KG1 (cell line): ENCODE results near the gene SHC3.

Experiments used
- DNase-seq: peaks from one replicate; lab custom pipeline; 2025; lab: John Stamatoyannopoulos, UW

Gene SHC3

DNA sequence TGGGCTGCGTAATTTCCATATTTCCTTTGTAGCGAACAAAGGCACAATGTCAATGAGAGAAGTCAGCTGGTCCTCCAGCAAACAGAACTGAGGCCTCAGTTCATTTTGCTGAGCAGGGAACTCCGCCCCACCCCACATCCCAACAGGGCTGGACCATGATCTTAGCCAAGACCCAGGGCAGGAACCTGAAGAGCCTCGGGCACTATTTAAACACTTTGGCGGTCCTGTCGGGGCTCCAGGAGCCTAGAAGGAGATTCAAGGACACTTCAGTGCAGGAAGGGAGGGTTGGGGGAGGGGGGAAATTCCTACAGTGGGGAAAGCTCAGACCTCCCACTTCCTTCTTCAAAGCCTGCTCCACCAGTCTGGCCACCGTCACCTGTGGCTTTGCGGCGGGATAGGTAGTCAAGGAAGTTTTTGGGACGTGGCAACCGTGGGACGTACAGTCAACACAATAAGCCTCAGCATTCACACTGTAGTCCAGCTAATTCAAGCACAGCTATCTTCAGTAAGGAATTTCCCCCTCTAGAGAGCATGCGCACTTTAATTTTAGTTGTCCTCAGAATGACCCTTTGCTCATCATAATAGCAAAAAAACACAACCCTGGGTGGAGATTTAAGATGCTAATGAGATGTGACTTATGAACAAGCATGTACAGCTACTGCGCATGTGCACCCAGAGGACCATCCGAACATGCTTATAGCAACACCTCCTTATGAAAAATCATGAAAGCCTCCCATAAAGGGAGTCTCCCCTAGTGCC is 156.4 kb downstream of the SHC3 start:
- DNase-seq = no peak

DNA sequence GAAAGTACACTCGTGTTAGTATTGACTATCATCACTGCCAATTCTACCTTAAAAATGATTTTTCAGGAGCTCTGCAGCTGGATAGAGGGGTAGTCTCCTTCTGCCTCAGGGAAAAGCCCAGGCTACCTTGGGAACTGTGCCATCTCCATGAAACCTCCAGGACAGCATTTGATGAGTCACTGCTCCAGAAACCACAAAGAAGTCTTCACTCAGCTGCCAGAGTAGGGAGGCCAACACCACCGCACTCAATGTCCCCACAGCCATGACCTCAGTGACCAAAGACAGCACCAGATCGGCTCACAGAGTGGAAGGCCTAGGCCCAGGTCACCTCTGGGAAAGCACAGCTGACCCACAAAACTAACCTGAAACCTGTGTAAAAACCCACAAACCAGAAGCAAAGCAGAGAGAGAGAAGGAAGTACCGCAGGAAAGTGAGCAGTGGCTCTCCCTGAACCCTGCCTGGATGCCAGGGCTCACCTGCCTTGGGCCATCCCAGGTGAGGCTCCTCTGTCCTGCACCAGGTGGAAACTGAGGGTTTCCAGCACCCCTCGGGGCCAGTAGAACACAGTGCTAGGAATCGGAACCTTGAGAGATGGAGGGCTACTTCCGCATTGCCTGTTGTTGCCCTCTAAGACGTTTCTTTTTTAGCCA is 157.3 kb downstream of the SHC3 start:
- no peak for DNase-seq

DNA sequence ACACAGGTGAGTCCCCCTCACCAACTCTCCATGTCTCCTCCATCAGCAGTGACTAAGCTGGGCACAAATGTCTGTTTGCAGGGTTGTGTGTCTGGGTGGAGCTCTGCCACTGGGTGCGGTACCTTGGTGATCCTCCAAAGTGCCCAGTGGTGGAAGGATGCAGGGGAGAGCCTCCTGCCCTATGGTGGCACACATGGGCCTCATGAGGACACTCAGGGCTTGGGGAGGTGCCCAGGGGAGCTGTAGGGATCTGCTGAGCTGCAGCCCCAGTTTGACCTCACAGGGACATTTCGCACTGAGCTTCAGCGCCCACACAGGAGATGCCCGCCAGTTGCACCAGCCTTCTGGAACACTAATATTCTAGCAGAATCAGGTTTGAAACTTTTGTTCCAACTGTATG is 157.9 kb downstream of the SHC3 start:
- DNase-seq = no peak

DNA sequence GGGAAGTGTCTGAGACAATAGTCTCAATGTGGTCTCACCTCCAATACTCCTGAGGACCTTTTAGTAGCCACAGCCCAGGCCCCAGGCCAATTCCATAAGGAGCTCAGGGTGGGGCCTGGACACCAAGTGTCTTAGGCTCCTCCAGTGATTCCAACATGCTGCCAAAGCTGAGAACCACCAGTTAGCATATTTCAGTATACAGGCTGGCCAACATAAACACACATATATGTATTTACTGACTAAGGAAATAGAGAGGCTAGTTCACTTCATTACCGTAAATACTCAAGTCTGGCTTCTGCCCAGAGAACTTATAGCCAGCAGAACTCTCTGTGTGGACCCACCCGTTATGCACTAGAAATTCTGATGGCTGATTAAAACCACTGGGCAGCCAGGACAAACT is 163.3 kb downstream of the SHC3 start:
- no peak for DNase-seq

DNA sequence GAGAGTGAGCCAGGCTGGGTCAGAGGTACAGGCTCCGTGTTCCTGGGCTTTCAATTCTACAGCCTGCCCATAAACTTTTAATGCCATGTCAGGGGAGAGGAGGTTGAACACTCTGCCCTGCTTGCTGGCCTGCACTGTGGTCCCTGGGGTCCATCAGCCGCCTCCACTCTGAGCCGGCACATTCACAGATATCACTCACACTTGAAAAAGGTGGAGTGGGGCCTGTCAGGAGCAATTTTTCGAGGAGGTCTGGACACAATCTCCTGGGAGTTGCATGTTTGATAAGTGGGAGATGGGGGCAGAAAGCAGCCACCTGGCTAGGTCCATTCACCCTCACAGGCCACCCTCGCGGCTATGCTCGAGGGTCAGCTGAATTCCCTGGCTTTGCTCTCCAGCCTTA is 164.5 kb downstream of the SHC3 start:
- no peak for DNase-seq

DNA sequence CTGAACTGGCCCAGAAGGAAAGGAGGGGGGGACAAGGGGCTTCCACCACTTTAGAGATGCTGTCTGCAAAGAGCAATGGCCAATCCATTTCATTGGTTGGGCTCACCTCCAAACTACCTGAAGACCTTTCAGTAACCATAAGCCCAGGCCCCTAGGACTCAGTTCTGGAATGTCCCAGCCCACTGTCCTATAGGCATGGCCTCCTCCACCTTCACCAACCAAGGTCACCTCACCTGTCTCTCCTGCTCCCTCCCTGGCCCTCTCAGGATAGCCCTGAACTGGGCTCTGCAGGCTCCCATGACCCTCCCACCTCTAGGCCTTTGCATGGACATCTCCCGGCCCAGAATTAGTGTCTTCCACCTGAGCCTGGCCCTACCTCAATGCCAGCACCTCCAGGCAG is 165.0 kb downstream of the SHC3 start:
- no peak for DNase-seq

DNA sequence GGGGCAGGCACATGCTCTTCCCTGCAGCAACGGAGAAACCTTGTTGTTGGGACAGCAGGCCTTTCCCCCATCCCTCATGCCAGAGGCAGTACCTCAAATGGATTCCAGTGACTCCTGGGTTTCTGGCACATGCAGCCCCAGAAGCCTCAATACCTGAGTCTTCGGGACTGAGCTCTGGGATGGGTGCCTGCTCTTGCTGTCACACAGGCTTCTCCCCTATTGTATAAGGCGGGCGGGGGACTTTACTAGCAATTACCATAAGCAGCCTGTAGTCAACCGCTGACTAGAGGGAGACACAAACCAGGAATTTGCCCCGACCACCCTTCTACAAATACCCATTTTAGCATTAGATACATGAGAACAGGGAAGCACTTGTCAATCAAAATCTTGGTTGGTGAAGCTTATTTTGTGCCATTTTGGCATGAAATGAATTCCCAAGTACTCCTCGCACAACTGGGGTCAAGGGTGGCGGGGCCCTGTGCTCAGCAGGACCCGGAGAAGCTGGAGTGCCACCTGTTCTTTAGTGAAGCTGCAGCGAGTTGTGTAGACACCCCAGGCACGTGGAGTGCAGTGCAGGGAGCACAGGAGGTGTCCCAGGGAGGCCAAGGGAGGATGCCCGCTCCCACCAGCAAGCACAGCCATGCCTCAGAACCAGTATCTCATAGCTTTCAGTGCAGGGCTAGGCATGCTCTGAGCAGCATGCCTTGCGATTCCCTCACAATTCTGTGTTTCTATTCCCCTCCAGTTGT is 166.2 kb downstream of the SHC3 start:
- DNase-seq = no peak

DNA sequence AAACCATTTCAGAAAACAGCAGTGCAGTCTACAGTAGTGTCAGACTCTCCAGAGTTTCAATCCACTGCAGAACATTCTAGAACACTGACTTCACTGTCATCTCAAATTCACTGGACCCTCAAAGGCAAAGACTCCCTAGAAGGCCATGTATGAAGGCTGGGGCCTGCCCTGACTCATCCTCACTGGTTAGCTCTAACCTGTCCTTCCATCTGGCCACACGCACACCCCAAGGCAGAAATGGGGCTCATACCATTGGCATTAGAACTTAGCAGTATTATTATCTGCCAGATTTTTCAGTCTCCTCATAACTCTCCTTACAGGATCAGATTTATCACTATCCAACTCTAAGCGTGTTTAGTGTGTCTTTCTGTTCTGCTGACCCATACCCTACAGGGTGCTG is 166.9 kb downstream of the SHC3 start:
- DNase-seq = no peak

DNA sequence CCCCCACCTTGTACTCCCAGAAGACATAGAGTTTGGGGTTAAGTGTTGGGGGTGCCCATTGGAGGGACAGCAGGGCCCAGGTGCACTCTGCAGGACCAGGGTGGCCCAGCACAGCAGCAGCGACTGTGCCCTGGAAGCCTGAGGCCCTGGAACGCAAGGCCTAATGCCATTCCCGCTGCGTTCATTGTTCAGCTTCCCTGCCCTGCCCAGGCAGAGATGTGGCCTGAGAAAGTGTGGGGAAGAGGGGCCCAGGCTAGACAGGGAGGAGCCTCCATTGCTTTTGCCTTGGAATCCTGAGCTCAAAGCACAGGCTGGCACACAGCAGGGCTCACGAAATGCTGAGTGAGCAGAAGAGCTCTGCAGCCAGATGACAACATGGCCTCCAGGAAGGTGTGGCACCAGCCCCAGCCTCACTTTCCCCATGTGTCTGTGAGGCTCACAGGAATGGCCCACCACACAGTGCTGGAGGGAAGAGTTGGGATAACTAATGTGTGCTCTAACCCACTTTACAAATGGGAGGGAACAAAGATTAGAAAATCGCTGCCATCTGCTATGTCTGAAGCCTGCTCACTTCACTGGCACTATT is 168.0 kb downstream of the SHC3 start:
- DNase-seq = no peak

DNA sequence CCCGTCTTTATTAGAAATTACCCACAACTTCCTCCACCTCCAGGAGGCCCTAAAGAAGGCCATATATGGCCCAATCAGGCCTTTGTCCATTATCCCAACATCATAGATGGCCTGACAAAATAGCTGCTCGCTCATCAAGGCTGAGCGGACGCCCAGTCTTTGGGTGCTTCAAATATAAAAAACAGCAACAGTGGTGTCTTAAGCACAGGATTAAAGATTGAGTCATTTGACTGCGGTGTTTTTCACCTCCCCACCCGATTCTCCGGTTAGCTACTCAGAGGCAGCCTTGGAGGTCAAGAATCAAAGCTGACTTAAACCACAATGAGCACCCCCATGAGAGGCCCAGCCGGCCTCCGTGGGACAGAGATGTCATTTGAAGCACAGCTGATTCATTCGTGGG is 168.6 kb downstream of the SHC3 start:
- no peak for DNase-seq

DNA sequence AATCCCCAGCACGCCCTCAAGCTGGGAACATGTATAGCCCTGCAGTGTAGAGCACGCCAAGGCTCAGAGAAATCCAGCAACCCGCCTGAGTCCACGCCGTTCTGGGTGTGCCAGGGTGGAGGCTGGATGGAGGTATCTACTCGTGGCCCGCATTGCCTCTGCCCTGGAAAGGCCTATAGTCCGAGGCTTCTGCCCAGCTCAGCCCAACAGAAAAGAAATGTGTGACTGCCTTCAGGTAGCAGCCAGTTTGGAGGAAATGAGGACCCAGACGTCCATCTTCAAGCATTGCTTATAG is 169.1 kb downstream of the SHC3 start:
- DNase-seq = no peak

DNA sequence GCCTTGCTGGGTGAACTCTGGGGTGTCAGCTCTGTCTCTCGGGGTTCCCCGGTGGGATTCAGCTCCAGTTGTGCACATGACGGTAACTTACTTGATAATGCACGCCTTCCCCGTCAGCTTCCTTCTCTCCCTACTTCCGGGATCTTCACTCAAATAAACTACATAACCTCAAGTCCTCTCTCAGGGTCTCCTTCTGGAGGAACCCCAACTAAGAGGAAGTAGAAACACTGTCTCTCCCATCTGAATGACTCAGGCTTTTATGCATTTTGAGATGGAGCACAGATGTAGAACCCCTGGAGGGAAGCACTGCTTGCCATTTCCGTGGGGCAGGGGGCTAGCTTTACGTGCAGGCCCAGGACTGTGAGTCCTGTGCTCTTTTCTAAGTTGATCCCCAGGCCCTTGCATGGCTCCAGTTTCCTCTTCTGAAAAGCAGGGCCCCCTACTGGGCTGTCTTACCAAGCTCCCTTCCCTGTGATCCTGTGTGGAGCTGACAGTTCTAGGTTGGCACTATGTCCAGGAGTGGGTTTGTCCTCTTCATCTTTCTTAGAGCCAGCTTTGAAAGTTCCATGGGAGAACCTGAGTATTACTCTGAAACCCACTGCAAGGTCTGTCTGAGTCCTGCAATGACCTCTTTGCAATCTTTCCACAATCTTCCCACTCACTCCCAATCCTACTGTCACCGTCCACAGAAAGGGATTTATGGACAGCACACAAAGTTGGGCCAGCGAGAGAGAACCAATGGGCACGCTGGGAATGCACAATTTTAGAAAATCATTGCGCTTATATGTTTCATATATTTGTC is 169.7 kb downstream of the SHC3 start:
- no peak for DNase-seq

DNA sequence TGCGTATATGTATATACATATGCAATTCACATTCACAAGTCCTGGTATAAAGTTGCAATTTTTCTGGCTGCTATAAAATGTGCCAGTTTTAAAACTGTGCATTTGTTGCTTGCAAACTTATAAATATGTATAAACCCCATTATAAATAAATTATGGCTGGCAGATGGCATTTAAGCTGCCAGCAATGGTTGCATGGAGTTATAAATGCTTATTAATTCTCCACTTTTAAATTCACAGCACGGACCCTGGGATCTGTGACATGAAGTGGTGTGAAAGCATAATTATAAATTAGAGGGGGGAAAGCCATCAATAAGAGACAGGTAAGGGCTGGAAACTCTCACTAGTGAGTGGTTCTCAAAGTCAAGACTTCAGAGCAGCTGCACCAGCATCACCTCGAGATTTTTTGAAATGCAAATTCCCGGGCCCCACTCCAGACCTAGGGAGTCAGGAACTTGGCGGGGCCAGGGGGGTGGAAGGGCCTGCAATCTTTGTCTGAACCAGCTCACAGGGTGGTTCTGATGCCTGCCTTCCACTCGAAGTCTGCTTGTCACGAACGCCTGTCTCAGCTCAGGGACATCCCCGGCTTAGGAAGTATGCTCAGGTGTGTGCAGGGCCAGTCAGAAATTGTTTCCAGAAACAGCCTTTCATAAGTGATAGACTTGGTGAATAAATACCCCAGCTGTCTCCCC is 170.4 kb downstream of the SHC3 start:
- no peak for DNase-seq

DNA sequence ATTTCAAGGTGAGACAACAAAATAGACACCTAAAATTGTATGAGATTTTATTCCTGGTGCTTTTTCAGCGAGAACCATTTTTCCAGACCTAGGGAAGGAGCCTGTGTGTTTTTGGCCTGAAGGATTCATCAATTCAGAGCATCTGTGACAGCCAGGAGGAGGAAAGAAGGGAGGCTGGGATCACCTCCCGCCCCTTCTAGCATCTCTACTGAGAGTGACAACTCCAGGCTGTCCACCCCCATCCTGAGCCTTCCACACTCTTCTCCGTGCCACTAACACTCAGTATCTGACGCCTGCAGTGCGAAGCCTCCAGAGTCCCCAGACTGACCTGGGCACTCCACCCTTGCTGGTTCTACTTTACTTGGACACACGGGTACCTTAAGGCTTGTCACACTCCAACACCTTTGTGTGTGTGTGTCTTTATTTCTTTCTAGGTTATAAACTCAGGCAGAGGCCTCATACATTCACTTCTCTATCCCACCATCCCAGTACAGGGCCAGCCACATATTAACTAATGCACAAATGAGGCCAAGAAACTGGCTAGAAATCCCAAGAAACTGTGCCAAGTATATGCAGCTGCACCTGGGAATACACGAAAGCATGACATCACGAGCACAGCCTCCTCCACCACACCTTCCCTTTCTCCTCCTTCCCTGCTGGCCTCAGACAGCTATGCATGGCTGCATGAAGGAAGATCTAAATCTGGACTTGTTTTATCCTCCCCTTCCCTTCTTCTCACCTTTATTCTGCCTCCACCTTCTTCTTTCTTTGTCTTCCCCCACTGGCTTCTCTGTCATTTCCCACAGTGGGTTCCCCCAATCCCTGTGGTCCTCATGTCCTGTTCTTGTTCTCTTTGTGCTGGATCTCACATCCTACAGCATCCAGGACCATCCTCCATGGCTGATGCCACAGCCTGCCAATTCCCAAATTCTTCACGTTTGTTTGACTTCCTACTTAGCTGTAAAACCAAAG is 171.3 kb downstream of the SHC3 start:
- no peak for DNase-seq

DNA sequence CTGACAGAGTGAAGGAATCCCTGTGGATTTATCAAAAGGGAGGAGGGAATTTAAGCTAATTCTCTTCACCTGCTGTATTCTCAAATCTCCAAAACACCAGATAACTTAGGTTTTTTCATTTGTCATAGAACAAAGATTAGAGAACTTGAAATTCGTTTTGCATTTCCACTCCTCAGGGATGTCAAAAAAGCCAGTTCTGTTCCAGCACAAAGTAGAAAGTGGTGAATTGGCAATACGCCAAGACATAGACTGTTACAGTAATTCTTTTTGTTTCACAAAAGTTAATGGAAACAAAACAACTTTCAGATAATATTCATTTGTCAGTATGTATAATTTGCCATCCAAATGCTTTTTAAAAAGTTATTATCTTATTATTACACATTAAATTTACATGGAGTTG is 172.4 kb downstream of the SHC3 start:
- DNase-seq = no peak

DNA sequence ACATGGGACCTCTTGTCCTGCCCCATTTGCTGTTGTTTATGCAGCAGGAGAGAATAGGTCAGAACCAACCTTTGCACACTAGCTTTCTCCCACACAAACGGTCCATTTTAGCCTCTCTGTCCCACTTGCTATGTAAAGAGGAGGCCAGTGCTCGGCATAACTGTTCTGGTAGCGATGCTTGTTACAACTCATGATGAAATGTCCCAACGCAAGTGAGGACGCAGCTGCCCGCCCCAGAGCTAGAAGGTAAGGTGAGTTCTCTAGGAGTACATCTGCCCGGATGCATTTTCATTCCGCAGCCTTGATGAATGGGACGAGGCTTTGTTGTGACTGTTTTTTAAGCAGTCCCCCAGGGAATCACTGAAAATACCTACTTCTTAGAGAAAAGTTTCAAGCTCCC is 173.3 kb downstream of the SHC3 start:
- no peak for DNase-seq

DNA sequence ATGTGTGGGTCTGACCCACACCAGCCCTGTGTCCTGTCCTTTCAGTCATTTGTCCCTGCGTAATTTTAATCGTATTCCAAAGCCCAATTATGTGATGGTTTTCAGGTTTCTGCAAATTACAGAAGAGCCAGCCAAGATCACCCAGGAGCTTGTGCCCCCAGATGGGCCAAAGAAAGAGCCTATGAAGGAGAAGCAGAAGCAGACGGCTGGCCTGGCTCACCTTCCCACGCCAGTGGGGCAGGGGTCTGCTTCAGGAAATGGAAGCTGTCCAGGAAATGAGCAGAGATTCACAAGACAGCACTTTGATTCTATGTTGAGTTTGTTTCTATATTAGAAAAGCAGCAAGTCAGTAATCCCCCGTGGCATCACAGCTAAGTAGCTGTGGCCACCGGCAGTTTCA is 175.6 kb downstream of the SHC3 start:
- no peak for DNase-seq

DNA sequence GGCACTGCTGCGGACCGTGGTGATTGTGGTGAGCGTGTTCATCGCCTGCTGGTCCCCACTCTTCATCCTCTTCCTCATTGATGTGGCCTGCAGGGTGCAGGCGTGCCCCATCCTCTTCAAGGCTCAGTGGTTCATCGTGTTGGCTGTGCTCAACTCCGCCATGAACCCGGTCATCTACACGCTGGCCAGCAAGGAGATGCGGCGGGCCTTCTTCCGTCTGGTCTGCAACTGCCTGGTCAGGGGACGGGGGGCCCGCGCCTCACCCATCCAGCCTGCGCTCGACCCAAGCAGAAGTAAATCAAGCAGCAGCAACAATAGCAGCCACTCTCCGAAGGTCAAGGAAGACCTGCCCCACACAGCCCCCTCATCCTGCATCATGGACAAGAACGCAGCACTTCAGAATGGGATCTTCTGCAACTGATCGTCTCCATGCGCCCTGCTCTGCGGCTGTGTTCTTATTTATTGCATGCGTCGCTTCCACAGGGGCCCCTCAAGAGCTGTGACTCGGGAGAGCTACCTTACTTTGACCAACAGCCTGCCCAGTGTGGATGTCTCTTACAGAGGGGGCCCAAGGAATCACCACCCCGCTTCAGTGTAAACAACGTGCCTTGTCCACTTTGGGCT is 176.6 kb downstream of the SHC3 start:
- DNase-seq = no peak

DNA sequence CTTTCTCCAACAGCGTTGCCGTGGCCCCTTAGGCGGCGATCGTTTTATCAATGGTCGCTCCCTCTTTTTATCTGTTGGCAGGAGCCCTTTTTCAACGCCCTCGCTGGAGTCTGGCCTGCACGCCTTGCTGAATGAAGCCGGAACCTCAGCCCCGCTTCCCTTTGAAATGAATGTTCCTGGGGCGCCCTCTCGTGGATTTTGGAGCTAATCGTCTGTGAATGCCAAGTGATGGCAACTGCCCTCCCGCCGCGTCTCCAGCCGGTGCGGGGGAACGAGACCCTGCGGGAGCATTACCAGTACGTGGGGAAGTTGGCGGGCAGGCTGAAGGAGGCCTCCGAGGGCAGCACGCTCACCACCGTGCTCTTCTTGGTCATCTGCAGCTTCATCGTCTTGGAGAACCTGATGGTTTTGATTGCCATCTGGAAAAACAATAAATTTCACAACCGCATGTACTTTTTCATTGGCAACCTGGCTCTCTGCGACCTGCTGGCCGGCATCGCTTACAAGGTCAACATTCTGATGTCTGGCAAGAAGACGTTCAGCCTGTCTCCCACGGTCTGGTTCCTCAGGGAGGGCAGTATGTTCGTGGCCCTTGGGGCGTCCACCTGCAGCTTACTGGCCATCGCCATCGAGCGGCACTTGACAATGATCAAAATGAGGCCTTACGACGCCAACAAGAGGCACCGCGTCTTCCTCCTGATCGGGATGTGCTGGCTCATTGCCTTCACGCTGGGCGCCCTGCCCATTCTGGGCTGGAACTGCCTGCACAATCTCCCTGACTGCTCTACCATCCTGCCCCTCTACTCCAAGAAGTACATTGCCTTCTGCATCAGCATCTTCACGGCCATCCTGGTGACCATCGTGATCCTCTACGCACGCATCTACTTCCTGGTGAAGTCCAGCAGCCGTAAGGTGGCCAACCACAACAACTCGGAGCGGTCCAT is 177.4 kb downstream of the SHC3 start:
- DNase-seq = peak; percentile 46
